ENCODE measurements around the gene TESK2.
"Not testable (repeated sequence)": the region's sequence is repeated elsewhere in the genome, so short reads cannot be mapped to it uniquely, and the experiment has no call there.

The TESK2 gene

GRCh38 chr1:45403718-45404117 is 87.2 kb downstream of the TESK2 start:
- no peak overlapping the region for H3K27ac Mint-ChIP-seq
- no peak overlapping the region for H3K4me3 Mint-ChIP-seq
- DNase-seq: no peak
- H3K36me3 Mint-ChIP-seq: no peaks in the 10 kb centered on the region
- no peaks in the 10 kb centered on the region for H3K27me3 Mint-ChIP-seq
- CTCF ChIA-PET: interaction anchor here (0.6 kb wide), 1 partner anchor 116 kb away, joined by 3 read pairs; no protein-coding TSS in a partner anchor
- H3K4me1 Mint-ChIP-seq: no peaks in the 10 kb centered on the region
- H3K9me3 Mint-ChIP-seq: no peaks in the 10 kb centered on the region

GRCh38 chr1:45403298-45403697 is 87.7 kb downstream of the TESK2 start:
- no peak overlapping the region for H3K27ac Mint-ChIP-seq
- no peaks in the 10 kb centered on the region for H3K36me3 Mint-ChIP-seq

GRCh38 chr1:45401524-45401923 is 89.4 kb downstream of the TESK2 start:
- H3K27me3 Mint-ChIP-seq: no peaks in the 10 kb centered on the region
- H3K4me3 Mint-ChIP-seq: no peak overlapping the region

More at GRCh38 chr1:45403298-45403697, 87.7 kb downstream of the TESK2 start:
- Mint-ChIP-seq H3K4me3 (no peak overlapping the region), H3K4me1 (no peaks in the 10 kb centered on the region), H3K9me3 (no peaks in the 10 kb centered on the region), H3K27me3 (no peaks in the 10 kb centered on the region)
- DNase-seq: no peak
- CTCF ChIA-PET: no interaction called here

GRCh38 chr1:45400049-45400448 is 90.9 kb downstream of the TESK2 start:
- CTCF ChIA-PET: interaction anchor here (0.6 kb wide), 1 partner anchor 551 kb away, joined by 5 read pairs; no protein-coding TSS in a partner anchor

More at GRCh38 chr1:45401524-45401923, 89.4 kb downstream of the TESK2 start:
- Mint-ChIP-seq H3K27ac (no peak overlapping the region), H3K9me3 (no peaks in the 10 kb centered on the region), H3K36me3 (no peaks in the 10 kb centered on the region), H3K4me1 (no peaks in the 10 kb centered on the region)
- DNase-seq: no peak
- CTCF ChIA-PET: no interaction called here

GRCh38 chr1:45397285-45397684 is 93.7 kb downstream of the TESK2 start:
- no peaks in the 10 kb centered on the region for H3K27me3 Mint-ChIP-seq
- DNase-seq: no peak
- CTCF ChIA-PET: no interaction called here
- H3K4me3 Mint-ChIP-seq: no peak overlapping the region
- H3K27ac Mint-ChIP-seq: no peak overlapping the region
- peaks cover 14% of the 10 kb centered on the region for H3K4me1 Mint-ChIP-seq
- no peaks in the 10 kb centered on the region for H3K9me3 Mint-ChIP-seq
- H3K36me3 Mint-ChIP-seq: no peaks in the 10 kb centered on the region

More at GRCh38 chr1:45400049-45400448, 90.9 kb downstream of the TESK2 start:
- DNase-seq: no peak
- H3K27me3 Mint-ChIP-seq: no peaks in the 10 kb centered on the region
- H3K9me3 Mint-ChIP-seq: no peaks in the 10 kb centered on the region
- H3K4me1 Mint-ChIP-seq: peaks cover under 1% of the 10 kb centered on the region
- no peak overlapping the region for H3K4me3 Mint-ChIP-seq
- H3K27ac Mint-ChIP-seq: no peak overlapping the region
- H3K36me3 Mint-ChIP-seq: no peaks in the 10 kb centered on the region

GRCh38 chr1:45395582-45395981 is 95.4 kb downstream of the TESK2 start:
- CTCF ChIA-PET: no interaction called here
- DNase-seq: no peak
- Mint-ChIP-seq H3K36me3 (no peaks in the 10 kb centered on the region), H3K4me1 (peaks cover 14% of the 10 kb centered on the region), H3K4me3 (no peak overlapping the region), H3K27ac (no peak overlapping the region), H3K9me3 (no peaks in the 10 kb centered on the region), H3K27me3 (no peaks in the 10 kb centered on the region)

GRCh38 chr1:45395051-45395450 is 95.9 kb downstream of the TESK2 start:
- H3K4me3 Mint-ChIP-seq: no peak overlapping the region
- no peak for DNase-seq
- CTCF ChIA-PET: no interaction called here
- H3K4me1 Mint-ChIP-seq: peaks cover 14% of the 10 kb centered on the region
- no peaks in the 10 kb centered on the region for H3K27me3 Mint-ChIP-seq
- no peak overlapping the region for H3K27ac Mint-ChIP-seq
- H3K36me3 Mint-ChIP-seq: no peaks in the 10 kb centered on the region
- no peaks in the 10 kb centered on the region for H3K9me3 Mint-ChIP-seq

GRCh38 chr1:45394342-45394741 is 96.6 kb downstream of the TESK2 start:
- H3K27me3 Mint-ChIP-seq: no peaks in the 10 kb centered on the region
- H3K27ac Mint-ChIP-seq: peak overlapping the region; percentile 77
- CTCF ChIA-PET: interaction anchor here (1.2 kb wide), 1 partner anchor 99 kb away, joined by 3 read pairs; no protein-coding TSS in a partner anchor
- H3K9me3 Mint-ChIP-seq: no peaks in the 10 kb centered on the region
- no peak for DNase-seq
- H3K36me3 Mint-ChIP-seq: no peaks in the 10 kb centered on the region
- H3K4me3 Mint-ChIP-seq: no peak overlapping the region
- peaks cover 14% of the 10 kb centered on the region for H3K4me1 Mint-ChIP-seq

- CTCF ChIA-PET: interaction anchor here (0.7 to 1.2 kb wide), 2 partner anchors 99 to 247 kb away, joined by 3 read pairs; no protein-coding TSS in a partner anchor
- no peaks in the 10 kb centered on the region for H3K36me3 Mint-ChIP-seq
- no peak for DNase-seq
- no peaks in the 10 kb centered on the region for H3K27me3 Mint-ChIP-seq
- H3K27ac Mint-ChIP-seq: peak overlapping the region; percentile 77
- H3K9me3 Mint-ChIP-seq: no peaks in the 10 kb centered on the region
- H3K4me3 Mint-ChIP-seq: no peak overlapping the region
- peaks cover 14% of the 10 kb centered on the region for H3K4me1 Mint-ChIP-seq
These were observed 97.2 kb downstream of the TESK2 start for GRCh38 chr1:45393718-45394302.

GRCh38 chr1:45386219-45386618 is 104.7 kb downstream of the TESK2 start:
- Mint-ChIP-seq H3K27ac (no peak overlapping the region), H3K4me3 (no peak overlapping the region), H3K4me1 (no peaks in the 10 kb centered on the region), H3K9me3 (no peaks in the 10 kb centered on the region), H3K36me3 (no peaks in the 10 kb centered on the region), H3K27me3 (no peaks in the 10 kb centered on the region)
- CTCF ChIA-PET: no interaction called here
- no peak for DNase-seq

GRCh38 chr1:45385302-45385701 is 105.7 kb downstream of the TESK2 start:
- CTCF ChIA-PET: no interaction called here
- no peaks in the 10 kb centered on the region for H3K4me1 Mint-ChIP-seq

GRCh38 chr1:45384213-45384612 is 106.8 kb downstream of the TESK2 start:
- H3K4me3 Mint-ChIP-seq, H3K9me3 Mint-ChIP-seq, H3K36me3 Mint-ChIP-seq, H3K27me3 Mint-ChIP-seq, CTCF ChIA-PET, H3K4me1 Mint-ChIP-seq, H3K27ac Mint-ChIP-seq, DNase-seq: not testable (repeated sequence)

More at GRCh38 chr1:45385302-45385701, 105.7 kb downstream of the TESK2 start:
- DNase-seq: no peak
- Mint-ChIP-seq H3K4me3 (no peak overlapping the region), H3K9me3 (no peaks in the 10 kb centered on the region), H3K27ac (no peak overlapping the region), H3K36me3 (no peaks in the 10 kb centered on the region), H3K27me3 (no peaks in the 10 kb centered on the region)

- no peak for DNase-seq
- H3K27ac Mint-ChIP-seq: no peak overlapping the region
- CTCF ChIA-PET: no interaction called here
These were observed 107.8 kb downstream of the TESK2 start for GRCh38 chr1:45383191-45383590.

GRCh38 chr1:45381243-45381642 is 109.7 kb downstream of the TESK2 start:
- H3K9me3 Mint-ChIP-seq: no peaks in the 10 kb centered on the region
- CTCF ChIA-PET: no interaction called here
- no peak for DNase-seq
- H3K27me3 Mint-ChIP-seq: no peaks in the 10 kb centered on the region
- no peak overlapping the region for H3K4me3 Mint-ChIP-seq
- no peaks in the 10 kb centered on the region for H3K36me3 Mint-ChIP-seq
- no peak overlapping the region for H3K27ac Mint-ChIP-seq
- H3K4me1 Mint-ChIP-seq: no peaks in the 10 kb centered on the region

More at GRCh38 chr1:45383191-45383590, 107.8 kb downstream of the TESK2 start:
- H3K4me3 Mint-ChIP-seq: no peak overlapping the region
- H3K36me3 Mint-ChIP-seq: no peaks in the 10 kb centered on the region
- H3K27me3 Mint-ChIP-seq: no peaks in the 10 kb centered on the region
- no peaks in the 10 kb centered on the region for H3K4me1 Mint-ChIP-seq
- no peaks in the 10 kb centered on the region for H3K9me3 Mint-ChIP-seq

GRCh38 chr1:45380730-45381129 is 110.2 kb downstream of the TESK2 start:
- no peak for DNase-seq
- no peaks in the 10 kb centered on the region for H3K9me3 Mint-ChIP-seq
- no peaks in the 10 kb centered on the region for H3K27me3 Mint-ChIP-seq
- H3K4me3 Mint-ChIP-seq: no peak overlapping the region
- H3K27ac Mint-ChIP-seq: no peak overlapping the region
- CTCF ChIA-PET: no interaction called here
- no peaks in the 10 kb centered on the region for H3K36me3 Mint-ChIP-seq
- no peaks in the 10 kb centered on the region for H3K4me1 Mint-ChIP-seq
